HepG2 (cell line): ENCODE data around the gene ADGRE2. TPM values are rescaled to one million over a fixed set of nuclear protein-coding genes. Genes with fewer than 3 reads are reported as not detected.
"Not testable (repeated sequence)": the region's sequence is repeated elsewhere in the genome, so short reads cannot be mapped to it uniquely, and the experiment has no call there.

Experiments
- ATAC-seq: fragments of 200-7000 bp; cut with Tn5 transposase; 3 replicates; pipeline ENCODE4 v1.9.1; 2020; ENCODE audit warnings: mild to moderate bottlenecking, moderate library complexity
- BruUV-seq: library from RNA; stranded (reverse); fragments of 400-500 nt; replicated peaks from 2 replicates; lab custom pipeline; 2021; lab: Mats Ljungman, UMichigan
- CTCF ChIA-PET: fragments of 300-600 bp; formaldehyde crosslinking; extraction: SDS; loops from one replicate; lab custom pipeline; 2021; ENCODE audit warnings: low total read pairs, inconsistent platforms, low intra/inter-chr PET ratio; lab: Yijun Ruan, JAX
- POLR2A ChIA-PET: fragments of 350-600 bp; sonication (Branson Sonifier 250); formaldehyde crosslinking; loops from one replicate; lab custom pipeline; 2020; ENCODE audit warnings: antibody characterized with exemption, inconsistent platforms; lab: Yijun Ruan, JAX
- DNase-seq: peaks from one replicate; pipeline ENCODE4 v3.0.0-alpha.2; 2015; ENCODE audit warnings: low spot score
- FAIRE-seq: peaks from 3 replicates; lab custom pipeline; 2011; peaks lifted over from hg19 to GRCh38; lab: Jason Lieb, UNC
- H2AFZ ChIP-seq: one replicate; pipeline ENCODE4 v1.6.1; 2011; ENCODE audit warnings: low read length, inconsistent platforms
- H3K27ac ChIP-seq: fragments of 300-600 bp; 3 replicates; pipeline ENCODE4 v1.8.0; 2011; ENCODE audit warnings: mixed run types, mild to moderate bottlenecking, mixed read lengths, low read length, inconsistent platforms; ENCODE audit not compliant: insufficient read depth; ENCODE audit errors: extremely low read length
- H3K27me3 ChIP-seq, 2 experiments: fragments of 200-600 bp in 1 of 2; 2 replicates in 1 of 2; 3 replicates in 1 of 2; pipeline versions ENCODE4 v1.6.0 to v1.8.0; 2011; ENCODE audit warnings: low read length in 2 of 2, mild to moderate bottlenecking in 2 of 2, moderate library complexity in 2 of 2, inconsistent platforms in 1 of 2; ENCODE audit not compliant: insufficient read depth in 2 of 2, control insufficient read depth in 1 of 2
- H3K36me3 ChIP-seq, 2 experiments: fragments of 200-600 bp in 1 of 2; replicated peaks in 1 of 2; 2 replicates in 1 of 2; 3 replicates in 1 of 2; pipeline versions ENCODE4 v1.5.1 to v1.8.0; 2011; ENCODE audit warnings: low read length in 2 of 2, inconsistent platforms in 1 of 2; ENCODE audit not compliant: insufficient read depth in 2 of 2, control insufficient read depth in 1 of 2
- H3K4me1 ChIP-seq: 2 replicates; pipeline ENCODE4 v1.5.1; 2012; ENCODE audit warnings: low read length, inconsistent platforms; ENCODE audit not compliant: insufficient read depth
- H3K4me2 ChIP-seq: 2 replicates; pipeline ENCODE4 v1.6.0; 2011; ENCODE audit warnings: low read depth, low read length, inconsistent platforms
- H3K4me3 ChIP-seq, 3 experiments: fragments of 200-600 bp in 1 of 3; sonication (generic), shearing (Covaris generic) in 1 of 3; replicated peaks in 1 of 3; 2 replicates each; pipeline ENCODE4 v1.5.1; 2011 to 2016; ENCODE audit warnings: low read length in 3 of 3, inconsistent platforms in 2 of 3, low read depth in 2 of 3, mild to moderate bottlenecking in 2 of 3, control low read depth in 1 of 3, mixed read lengths in 1 of 3; ENCODE audit not compliant: insufficient read depth in 1 of 3
- H3K79me2 ChIP-seq: one replicate; pipeline ENCODE4 v1.6.1; 2011; ENCODE audit warnings: low read length, inconsistent platforms; ENCODE audit not compliant: insufficient read depth
- H3K9ac ChIP-seq: 2 replicates; pipeline ENCODE4 v1.6.0; 2011; ENCODE audit warnings: mild to moderate bottlenecking, low read depth, low read length, inconsistent platforms; ENCODE audit not compliant: insufficient read depth
- H3K9me3 ChIP-seq: 2 replicates; pipeline ENCODE4 v1.5.1; 2012; ENCODE audit warnings: mild to moderate bottlenecking, low read length
- H4K20me1 ChIP-seq: 2 replicates; pipeline ENCODE4 v1.6.0; 2011; ENCODE audit warnings: inconsistent platforms, mild to moderate bottlenecking, low read length, moderate library complexity; ENCODE audit not compliant: insufficient read depth
- MAFK ChIP-seq, 2 experiments: IDR thresholded peaks in 1 of 2; conservative IDR thresholded peaks in 1 of 2; 2 replicates each; pipeline ENCODE4 v1.6.1; 2011; ENCODE audit warnings: improper control_type of control experiment in 2 of 2, low read length in 2 of 2
- WGBS: methylation state at CpG from one replicate; pipeline ENCODE4 v1.1.6; 2017; ENCODE audit warnings: low lambda C conversion rate; 5-methylcytosine and 5-hydroxymethylcytosine counted together
- in situ Hi-C: cut with HindIII; loops from 2 replicates; pipeline ENCODE4 v1.10.0; 2017; ENCODE audit warnings: low pct_unique_long_range_greater_than_20kb; ENCODE audit not compliant: extremely low pct_ligation_motif_present
- intact Hi-C: fragments of 100-400 bp; cut with micrococcal nuclease; formaldehyde crosslinking; loops from one replicate; pipeline ENCODE4 v1.10.0; 2022; ENCODE audit not compliant: unreplicated experiment
- polyA plus RNA-seq, 8 experiments: library from polyadenylated mRNA; depleted of rRNA in 3 of 8; stranded (reverse) in 7 of 8; unstranded in 1 of 8; fragments of >200 nt; fragmentation: Illumina TruSeq in 4 of 8; extraction: Trizol in 4 of 8; gene quantifications; 2 replicates each; pipeline versions ENCODE4 v1.2.1 to v1.2.3, GENCODE V29; 2011 to 2016; ENCODE audit warnings: low read depth in 4 of 8, missing spikeins in 1 of 8, mixed read lengths in 1 of 8; ENCODE audit not compliant: insufficient read depth in 1 of 8
- total RNA-seq, 5 experiments: library from RNA; depleted of rRNA; stranded (reverse); fragments of >200 nt; fragmentation: Illumina TruSeq; extraction: Trizol; gene quantifications; 2 replicates each; pipeline ENCODE4 v1.2.3, GENCODE V29; 2016; ENCODE audit warnings: low read depth in 1 of 5

ADGRE2 gene
- total and polyA plus RNA-seq, 2 of the 13 experiments (the other 11 are each of a cell fraction or from before 2014, with no cell fraction given): 0.04 TPM; not detected in 1

- H2AFZ ChIP-seq, BruUV-seq, H3K4me3 ChIP-seq, H4K20me1 ChIP-seq, H3K4me1 ChIP-seq, H3K9me3 ChIP-seq, ATAC-seq, H3K36me3 ChIP-seq, H3K9ac ChIP-seq, CTCF ChIA-PET, FAIRE-seq, DNase-seq, intact Hi-C loops, POLR2A ChIA-PET, H3K27me3 ChIP-seq, H3K27ac ChIP-seq, H3K79me2 ChIP-seq, H3K4me2 ChIP-seq: not testable (repeated sequence)
- TF ChIP-seq MAFK (conservative IDR thresholded peaks at IDR 0.05 in 1 of 2, IDR thresholded peaks at IDR 0.05 in 1 of 2; ENCODE audit: low read length in 2 of 2): 0 out of 4 replicates have a peak, but pooled peaks of 1 of the 2 experiments have one; percentile 21
- in situ Hi-C loops: loop anchor here (10.0 kb wide), 1 partner anchor 113 kb away; no protein-coding TSS in a partner anchor
- 46% methylated on average over 17 of the region's 17 CpGs for WGBS
These were observed 3.6 kb upstream of the ADGRE2 start for GRCh38 chr19:14781713-14782536.

GRCh38 chr19:14780622-14781225 is 2.4 kb upstream of the ADGRE2 start:
- in situ Hi-C loops: loop anchor here (10.0 kb wide), 1 partner anchor 114 kb away; no protein-coding TSS in a partner anchor
- DNase-seq, BruUV-seq, H3K79me2 ChIP-seq, H3K36me3 ChIP-seq, H3K9me3 ChIP-seq, H3K9ac ChIP-seq, H3K4me1 ChIP-seq, H3K4me2 ChIP-seq, H3K27ac ChIP-seq, H2AFZ ChIP-seq, CTCF ChIA-PET, POLR2A ChIA-PET, H4K20me1 ChIP-seq, ATAC-seq, H3K4me3 ChIP-seq, intact Hi-C loops, H3K27me3 ChIP-seq, FAIRE-seq: not testable (repeated sequence)
- WGBS: 42% methylated on average over 14 of the region's 14 CpGs
